HG03432 (cell line): ENCODE results near the gene CDX1.

ENCODE experiments used
- ATAC-seq: cut with Tn5 transposase; IDR thresholded peaks from one replicate; pipeline ENCODE4 v1.9.1; 2021; ENCODE audit warnings: mild to moderate bottlenecking, moderate library complexity; ENCODE audit not compliant: unreplicated experiment

Gene CDX1

DNA sequence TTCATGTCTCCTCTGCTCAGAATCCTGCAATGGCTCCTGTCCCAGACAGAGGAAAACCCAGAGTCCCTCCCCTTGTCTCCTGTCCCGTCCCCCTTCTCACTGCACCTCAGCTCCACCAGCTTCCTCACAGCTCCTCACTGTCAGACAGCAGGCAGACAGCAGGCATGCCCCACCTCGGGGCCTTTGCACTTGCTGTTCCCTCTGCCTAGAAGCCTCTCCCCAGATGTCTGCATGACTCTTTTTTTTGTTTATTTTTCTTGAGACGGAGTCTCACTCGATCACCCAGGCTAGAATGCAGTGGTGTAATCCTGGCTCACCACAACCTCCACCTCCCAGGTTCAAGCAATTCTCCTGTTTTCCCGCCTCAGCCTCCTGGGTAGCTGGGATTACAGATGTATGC is 14.4 kb downstream of the CDX1 start:
- no peak for ATAC-seq

DNA sequence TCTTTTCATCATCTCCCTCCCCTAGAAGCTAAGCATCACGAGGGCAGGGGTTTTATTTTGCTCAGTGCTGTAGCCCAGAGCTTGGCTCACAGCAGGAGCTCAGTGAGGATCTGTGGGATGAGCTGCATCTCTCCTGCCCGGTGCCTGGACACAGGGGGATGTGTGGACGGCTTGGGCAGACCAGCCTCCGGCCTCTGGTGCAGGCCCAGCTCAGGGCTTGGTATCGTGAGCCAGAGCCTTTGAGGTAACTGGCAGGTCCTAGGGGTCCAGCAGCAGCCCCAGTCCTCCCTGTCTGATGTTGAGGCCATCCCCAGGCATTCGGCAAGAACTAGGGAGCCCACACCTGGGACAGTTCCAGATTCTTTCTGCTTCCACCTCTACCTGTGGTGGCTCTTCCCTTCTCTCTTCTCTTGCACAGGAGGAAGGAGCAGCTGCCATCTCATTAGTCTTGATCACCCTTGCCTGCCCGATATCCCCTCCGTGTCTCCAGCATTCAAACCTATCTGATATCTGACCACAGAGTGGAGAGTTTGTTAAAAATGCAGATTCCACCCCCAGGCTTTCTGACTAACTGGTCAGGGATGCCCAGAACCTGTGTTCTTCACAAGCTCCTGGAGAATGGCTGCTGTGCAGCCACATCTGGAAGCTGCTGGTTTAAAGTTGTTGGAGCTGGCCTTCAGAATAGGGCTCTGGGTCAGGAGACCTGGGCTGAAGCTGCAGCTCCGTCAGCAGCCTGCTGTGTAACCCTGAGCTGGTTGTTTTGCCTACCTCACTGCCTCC is 15.4 kb downstream of the CDX1 start:
- ATAC-seq: no peak

DNA sequence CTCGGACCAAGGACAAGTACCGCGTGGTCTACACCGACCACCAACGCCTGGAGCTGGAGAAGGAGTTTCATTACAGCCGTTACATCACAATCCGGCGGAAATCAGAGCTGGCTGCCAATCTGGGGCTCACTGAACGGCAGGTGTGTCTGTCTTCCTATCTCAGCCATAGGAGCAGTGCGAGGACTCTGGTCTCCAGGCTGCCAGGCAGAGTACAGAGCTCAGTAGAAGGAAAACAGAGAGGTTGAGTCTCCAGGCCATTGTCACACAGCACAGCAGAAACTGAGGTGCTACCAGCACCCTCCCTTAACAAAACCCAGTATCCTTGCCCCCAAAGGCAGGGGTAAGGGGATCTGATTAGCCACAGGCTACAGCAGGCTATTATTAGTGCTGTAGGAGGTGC is 16.2 kb downstream of the CDX1 start:
- no peak for ATAC-seq

DNA sequence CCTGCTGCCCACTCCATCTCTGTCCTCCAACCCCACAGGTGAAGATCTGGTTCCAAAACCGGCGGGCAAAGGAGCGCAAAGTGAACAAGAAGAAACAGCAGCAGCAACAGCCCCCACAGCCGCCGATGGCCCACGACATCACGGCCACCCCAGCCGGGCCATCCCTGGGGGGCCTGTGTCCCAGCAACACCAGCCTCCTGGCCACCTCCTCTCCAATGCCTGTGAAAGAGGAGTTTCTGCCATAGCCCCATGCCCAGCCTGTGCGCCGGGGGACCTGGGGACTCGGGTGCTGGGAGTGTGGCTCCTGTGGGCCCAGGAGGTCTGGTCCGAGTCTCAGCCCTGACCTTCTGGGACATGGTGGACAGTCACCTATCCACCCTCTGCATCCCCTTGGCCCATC is 16.9 kb downstream of the CDX1 start:
- no peak for ATAC-seq

DNA sequence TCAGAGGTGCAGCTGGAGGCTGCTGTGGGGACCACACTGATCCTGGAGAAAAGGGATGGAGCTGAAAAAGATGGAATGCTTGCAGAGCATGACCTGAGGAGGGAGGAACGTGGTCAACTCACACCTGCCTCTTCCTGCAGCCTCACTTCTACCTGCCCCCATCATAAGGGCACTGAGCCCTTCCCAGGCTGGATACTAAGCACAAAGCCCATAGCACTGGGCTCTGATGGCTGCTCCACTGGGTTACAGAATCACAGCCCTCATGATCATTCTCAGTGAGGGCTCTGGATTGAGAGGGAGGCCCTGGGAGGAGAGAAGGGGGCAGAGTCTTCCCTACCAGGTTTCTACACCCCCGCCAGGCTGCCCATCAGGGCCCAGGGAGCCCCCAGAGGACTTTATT is 17.4 kb downstream of the CDX1 start:
- ATAC-seq: no peak

DNA sequence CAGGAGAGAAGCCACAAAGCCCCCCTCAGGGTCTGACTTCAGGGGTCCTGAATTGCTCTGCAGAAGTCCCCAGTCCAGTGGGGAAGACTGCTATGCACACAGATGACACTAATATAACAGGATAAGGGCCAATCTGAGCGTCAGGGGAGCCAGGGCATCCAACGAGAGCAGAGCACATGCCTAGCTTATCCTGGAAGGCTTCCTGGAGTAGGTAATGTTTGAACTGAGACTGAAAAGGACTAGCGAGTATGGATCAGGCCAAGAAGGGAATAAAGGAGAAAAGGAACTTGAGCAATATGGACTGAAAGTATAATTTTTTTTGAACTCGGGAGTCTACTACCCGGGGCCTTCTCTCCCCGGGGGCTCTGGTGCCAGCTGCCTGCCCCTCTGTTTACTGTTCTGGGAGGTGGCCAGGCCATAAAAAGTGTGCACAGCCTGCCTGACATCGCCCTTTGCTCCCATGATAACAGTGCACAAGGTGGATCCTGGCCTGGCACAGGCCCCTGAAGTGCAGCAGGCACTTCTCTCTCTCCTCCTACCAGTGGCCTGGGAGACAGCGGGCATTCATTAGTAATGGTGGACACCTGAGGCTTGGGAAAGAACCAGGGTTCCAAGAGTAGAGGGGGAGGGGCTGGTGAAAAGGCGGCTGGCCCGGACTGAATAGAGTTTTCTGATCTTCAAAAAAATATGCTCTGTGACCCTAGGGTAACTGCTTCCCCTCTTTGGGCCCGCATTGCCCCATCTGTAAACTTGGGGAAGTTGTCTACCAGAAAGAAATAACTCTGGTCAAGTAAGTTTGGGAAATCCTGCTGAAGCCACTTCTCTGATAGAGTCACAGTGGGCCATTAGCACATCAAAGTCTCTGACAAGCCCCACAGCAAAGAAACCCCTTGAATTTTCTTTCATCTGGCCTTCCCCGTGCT is 18.7 kb downstream of the CDX1 start:
- ATAC-seq: no peak

DNA sequence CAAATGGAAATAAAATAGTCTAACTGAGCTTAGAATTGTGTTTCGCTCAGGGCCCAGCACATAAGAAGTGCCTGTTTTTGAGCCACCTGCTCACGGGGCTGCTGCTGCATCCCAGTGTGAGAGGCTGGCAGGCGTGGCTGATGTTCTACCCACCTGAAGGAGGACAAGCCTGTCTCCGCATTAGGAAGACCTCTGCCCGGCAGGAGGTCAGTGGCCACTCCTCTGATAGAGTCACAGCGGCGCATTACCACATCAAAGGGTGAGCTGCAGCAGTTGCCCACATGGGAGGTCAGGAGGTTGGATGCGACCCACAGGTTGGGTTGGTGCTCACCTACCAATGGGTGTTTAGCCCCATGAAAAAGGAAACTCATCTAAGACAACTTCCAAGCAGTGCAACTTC is 19.6 kb downstream of the CDX1 start:
- ATAC-seq: no peak

DNA sequence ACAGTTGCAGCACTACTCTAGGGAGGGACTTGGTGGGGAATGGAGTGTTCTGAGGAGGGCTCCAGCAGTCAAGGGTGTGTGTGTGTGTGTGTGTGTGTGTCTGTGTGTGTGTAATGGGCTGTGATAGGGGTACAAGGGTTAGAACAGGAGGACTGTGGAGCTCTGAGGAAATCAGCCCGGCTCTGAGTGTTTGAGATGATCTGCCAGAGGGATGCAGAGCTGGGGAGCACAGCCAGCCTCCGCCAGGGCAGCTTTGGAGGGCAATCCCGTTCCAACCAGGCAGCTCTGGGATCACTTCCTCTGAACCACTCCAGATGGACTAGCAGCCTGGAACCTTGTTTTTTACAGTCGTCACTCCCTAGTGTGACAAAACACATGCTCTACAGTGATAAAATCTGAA is 20.3 kb downstream of the CDX1 start:
- ATAC-seq: no peak

DNA sequence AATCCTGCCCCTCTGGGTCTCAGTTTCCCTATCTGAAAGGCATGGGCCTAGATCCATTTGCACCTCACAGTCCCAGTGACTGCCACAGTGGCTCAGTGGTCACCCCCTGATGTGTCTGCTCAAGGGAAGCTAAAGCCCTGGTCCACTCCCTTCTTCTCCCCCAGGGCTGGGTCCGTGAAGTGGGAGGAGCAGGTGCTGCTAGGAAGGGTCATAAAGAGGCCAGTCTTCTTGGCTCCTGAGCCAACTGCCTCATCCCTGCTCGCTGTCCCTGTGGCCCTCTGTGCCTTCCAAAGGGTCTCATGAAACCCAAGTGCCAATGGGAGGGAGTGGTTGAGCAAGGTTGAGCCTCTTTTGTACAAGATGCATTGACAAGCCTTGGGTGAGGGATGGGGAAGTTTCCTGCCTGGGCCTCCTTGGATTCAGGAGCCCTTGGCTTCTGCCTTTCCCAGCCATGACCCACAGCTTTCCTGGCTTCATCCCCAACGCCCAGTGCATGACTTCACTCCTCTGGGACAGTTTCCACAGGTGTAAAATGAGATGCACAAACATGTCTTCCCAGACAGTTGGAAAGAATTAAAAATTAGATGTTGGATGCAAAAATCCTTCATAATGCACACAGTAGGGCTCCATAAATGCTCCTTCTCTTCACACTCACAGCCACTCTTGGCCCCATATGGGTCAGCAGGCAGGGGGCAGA is 21.7 kb downstream of the CDX1 start:
- no peak for ATAC-seq

DNA sequence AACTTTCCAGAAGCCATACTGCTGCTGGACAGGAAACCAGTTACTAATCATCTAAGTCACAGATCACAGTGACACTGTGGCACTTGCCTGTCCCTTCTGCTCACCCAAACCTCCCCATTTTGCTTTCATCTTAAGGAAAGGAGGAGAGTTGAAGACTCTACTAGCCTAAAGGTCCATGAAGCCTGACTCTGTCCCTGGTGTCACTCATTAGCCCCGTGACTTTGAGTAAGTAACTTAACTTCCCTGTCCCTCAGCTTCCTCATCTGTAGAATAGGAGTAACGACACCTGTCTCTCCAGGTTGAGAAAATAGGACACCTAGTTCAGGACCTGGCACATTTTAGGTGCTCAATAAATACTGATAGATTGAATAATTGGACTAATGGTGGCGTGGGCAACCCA is 22.7 kb downstream of the CDX1 start:
- no peak for ATAC-seq

DNA sequence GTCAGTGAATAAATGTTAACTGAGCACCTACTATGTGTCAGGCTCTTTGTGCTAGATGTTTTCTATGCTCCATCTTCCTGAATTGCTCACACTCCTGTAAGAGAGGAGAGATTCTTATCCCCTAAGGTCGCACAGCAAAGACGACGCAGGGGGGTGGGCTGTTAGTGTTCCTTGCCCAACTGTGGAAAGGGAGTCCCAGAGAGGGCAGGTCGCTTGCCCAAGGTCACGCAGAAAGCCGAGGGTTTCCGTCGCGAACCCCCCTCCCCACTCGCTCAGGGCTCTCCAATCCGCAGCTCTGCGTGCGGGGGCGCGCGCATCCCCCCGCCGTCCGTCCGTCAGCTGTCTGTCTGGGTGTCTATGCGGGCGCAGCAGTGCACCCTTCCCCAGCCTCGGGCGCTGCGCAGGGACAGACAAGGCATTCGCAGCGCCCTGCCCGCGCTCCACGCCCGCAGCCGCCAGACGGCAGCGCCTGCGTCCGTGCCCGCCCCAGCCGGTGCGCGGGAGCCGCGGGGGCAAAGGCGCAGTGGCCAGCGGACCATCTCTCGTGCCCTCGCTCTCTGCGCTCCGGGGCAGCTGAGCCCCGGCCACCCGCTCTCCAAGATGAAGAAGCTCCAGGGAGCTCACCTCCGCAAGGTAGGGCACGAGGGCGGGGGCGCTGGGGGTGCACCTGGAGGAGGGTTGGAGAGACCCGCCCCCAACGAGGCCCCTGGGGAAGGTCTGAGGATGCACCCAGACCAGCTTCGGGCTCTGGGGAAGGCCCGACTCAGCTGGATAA is 23.3 kb downstream of the CDX1 start, which contains the start of gene SLC6A7:
Gene SLC6A7, plus strand, starts transcription at position 335 of the 775 bp plus-strand sequence. Its CDS starts 266 bp downstream, at position 601.
- no peak for ATAC-seq

DNA sequence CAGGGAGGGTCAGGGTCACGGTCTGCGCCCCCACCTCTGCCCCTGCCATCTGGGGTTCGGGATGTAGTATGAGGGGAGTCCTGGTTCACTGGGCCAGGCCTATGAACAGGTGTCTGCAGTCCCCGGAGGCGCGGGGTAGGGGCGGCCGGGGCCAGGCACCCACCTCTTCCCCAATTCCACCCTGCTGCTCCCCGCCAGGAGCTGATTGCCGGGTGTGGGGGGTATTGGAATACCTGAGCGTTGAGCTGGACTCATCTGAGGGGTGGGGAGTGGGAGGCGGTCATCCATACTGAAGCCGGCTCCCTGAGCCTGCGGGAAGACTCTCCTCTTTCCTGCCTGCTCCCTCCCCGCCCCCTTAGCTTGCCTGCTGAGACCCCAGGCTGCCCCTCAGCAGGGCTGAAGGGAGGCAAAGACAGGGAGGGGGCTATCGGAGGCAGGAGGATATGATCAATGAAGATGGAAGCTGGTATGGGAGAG is 24.0 kb downstream of the CDX1 start:
- ATAC-seq: no peak

DNA sequence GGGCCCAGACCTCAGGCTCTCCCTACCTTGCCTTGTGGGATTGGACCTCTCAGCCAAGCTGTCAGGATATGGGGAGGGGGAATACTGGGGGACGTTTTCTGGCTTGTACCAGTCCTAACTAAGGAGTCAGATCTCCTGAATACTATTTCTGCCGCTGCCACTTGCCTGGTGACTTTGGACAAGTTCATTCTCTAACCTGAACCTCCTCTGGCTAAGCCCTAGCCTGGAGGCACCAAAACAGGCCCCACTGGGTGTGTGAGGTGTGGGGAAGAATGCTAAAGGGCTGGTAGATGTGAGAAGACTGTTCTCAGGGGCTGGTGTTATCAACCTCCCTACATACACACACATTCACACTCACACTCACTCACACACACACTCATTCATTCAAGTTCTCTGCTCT is 24.4 kb downstream of the CDX1 start:
- no peak for ATAC-seq

DNA sequence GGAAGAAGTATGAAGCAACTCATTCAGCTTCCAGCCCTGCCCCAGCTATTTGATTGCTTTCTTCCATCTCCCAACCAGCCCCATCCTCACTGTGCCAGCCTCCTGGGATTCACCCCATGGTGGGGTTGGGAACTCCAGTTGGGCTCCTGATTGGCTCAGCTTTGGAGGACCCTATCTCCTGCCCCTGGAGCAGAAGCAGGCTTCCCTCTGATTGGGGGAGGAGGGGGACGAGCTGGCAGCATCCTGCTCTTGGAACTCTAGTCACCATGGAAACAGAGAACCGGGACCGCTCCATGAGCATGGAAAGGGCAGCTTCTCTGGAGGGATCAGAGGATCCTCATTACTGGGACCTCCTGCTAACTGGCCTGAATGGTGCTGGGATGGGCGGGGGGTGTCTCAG is 25.9 kb downstream of the CDX1 start:
- ATAC-seq: no peak

DNA sequence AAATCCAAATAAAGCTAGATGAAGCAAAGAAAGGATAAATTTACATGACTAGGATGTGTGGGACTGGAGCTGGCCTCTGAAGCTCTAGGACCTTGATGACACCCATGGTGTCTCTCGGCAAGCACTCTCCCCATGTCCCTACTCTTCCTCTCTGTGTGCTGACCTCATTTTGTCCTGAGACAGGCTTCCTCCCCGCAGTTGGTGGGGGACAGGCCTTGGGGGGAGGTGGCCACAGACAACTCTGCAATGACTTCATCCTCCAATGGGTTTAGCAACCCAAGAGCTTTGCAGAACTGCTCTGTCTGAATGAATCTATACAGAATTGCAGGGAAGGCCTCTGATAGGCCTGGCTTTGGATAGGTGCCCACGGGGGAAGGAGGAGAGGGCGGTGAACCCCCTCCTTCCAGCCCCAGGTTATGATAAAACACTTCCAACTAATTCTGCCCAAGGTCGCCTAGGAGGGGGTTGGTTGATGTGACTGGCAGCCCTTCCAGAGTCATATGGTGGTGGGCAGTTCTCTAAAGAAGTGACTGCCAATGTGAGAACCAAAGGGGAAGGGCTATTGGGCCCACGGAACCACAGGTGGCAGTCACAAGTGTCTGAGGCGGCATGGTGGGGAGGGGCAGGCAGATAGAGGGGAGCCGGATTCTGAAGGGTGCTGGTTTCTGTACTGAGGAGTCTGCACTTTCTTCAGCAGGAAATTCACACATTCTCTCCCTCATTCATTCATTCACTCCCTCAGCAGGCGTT is 29.3 kb downstream of the CDX1 start:
- ATAC-seq: no peak

DNA sequence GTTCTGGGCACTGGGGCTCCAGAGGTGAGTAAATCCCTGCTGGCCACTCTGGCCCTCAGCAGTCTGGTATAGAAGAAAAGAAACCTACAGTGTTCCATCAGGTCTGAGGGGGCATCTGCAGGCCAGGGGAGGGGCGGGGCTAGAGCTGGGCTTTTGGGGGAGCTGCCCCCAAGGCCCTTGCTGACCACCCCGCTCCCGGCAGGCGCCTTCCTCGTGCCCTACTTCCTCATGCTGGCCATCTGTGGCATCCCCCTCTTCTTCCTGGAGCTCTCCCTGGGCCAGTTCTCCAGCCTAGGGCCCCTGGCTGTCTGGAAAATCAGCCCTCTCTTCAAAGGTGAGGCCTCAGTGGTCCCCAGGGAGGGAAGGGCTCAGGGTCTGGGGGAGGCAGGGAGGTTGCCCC is 29.9 kb downstream of the CDX1 start:
- no peak for ATAC-seq

DNA sequence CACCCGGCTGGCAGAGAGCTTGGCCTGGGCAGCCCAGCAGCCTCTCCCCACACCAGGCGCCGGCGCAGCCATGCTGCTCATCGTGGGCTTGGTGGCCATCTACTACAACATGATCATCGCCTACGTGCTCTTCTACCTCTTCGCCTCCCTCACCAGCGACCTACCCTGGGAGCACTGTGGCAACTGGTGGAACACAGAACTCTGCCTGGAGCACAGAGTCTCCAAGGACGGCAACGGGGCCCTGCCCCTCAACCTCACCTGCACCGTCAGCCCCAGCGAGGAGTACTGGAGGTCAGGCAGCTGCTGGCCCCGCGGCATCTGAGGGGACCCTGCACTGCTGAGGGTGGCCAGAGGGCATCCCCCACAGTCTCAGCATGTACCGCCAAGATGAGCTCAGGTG is 30.4 kb downstream of the CDX1 start:
- ATAC-seq: no peak

DNA sequence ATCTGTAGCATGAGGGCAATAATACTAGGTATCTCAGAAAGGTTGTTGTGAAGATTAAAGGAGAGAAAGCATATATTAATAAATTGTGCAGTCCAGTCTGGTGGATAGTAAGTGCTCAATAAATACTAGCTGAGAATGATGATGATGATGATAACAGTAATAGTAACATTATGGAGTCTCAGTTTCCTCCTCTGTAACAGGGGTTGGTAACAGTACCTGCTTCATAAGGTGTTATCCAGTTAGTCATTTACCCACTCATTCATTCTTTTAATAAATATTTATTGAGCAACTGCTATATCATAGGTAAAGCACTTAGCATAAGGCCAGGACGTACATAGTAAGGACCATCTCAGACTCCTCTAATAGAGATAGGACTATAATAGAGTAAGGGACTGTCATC is 30.9 kb downstream of the CDX1 start:
- ATAC-seq: no peak

DNA sequence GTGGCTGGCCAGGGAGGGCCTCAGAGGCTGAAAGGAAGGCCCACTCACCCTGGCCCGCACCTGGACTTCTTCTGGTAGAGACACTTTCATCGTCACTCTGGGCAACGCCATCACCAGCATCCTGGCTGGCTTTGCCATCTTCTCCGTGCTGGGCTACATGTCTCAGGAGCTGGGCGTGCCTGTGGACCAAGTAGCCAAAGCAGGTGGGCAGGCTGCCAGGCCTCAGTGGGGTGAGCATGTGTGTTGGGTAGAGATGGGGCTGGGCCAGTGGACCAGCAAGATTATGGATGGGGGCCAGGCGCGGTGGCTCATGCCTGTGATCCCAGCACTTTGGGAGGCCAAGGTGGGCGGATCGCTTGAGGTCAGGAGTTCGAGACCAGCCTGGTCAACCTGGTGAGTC is 35.9 kb downstream of the CDX1 start:
- no peak for ATAC-seq
